T-helper 2 cell treated with Interferon-gamma antibody and Interleukin-4, amounts not matched to agents 100 ng/mL and 5 ng/mL, for 36 hours (primary cell): Measurements from ENCODE around the gene NPAS2. TPM values are rescaled to one million over a fixed set of nuclear protein-coding genes. Genes with fewer than 3 reads are reported as not detected.

Experiments
- intact Hi-C: fragments of 100-400 bp; cut with micrococcal nuclease; formaldehyde crosslinking; loops from one replicate; pipeline ENCODE4 v1.15.1; 2023
- total RNA-seq: library from RNA; stranded (reverse); gene quantifications from 2 replicates; pipeline ENCODE4 v1.2.3, GENCODE V29; 2022

Gene NPAS2
- total RNA-seq, 1 donor from 2014 or later = 5.2 TPM

DNA sequence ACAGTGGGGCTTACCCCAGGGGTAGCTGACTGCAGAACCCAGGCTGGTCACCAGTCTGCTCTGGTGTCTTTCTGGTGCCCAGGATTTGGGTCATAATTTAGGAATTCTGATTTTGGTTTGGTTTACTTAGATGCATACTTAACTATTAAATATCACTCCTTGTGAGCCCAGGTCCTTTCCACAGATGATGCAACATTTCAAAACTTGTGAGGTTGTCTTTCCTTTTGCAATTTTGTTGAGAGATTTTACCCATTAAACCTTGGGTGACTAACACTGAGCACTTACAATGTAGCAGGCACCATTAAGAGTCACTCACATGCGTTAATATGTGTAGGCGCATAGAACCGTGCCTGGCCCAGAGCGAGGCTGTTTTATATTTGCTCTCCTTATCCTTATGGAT, 120.3 kb downstream of the NPAS2 start:
- intact Hi-C loops = no loop called here

- intact Hi-C loops = no loop called here
Measured at GRCh38 chr2:100940766-100941645, 121.1 kb downstream of the NPAS2 start.

DNA sequence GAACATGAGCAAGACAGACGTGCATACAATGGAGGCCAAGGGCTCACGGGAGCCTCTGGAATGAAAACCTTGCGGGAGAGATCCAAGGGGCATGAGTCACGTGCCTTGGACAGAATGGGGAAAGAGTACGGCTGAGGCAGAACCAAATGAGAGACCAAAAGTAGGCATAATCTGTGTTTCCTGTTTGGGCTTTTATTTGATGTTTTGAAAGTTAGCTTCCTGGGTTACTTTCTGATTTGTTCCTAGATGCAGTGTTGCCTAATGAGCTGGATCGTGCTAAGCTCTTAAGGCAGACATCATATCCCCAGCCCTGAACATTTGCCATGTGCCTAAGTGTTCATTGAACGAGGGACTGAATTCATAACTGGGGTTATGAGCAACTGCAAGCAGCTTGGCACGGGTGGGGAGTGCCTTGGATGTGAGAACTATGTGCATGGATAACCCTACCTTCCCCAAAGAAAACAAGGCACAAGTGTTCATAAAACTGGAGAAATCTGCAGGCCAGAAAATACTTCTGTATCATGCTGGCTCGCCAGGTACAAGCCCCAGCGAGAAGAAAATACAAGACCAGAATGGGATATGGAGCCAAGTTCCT, 121.8 kb downstream of the NPAS2 start:
- intact Hi-C loops = no loop called here

- intact Hi-C loops = no loop called here
Measured at GRCh38 chr2:100944617-100945432, 124.9 kb downstream of the NPAS2 start.

DNA sequence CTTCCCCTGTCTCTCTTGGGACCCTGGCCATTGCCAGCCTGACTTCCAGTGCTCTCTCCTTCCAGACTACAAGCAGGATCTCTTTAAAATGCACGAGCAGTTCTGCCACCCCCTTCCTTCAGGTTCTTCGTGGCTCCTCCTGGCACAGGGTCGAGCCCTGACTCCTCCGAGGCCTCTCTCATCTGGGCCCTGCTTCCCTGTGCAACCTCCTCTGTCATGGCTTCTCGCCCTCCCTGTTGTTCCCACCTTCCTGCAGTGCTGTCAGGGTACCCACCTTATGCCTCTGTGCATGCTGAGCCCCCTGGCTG, 125.4 kb downstream of the NPAS2 start:
- intact Hi-C loops = no loop called here

DNA sequence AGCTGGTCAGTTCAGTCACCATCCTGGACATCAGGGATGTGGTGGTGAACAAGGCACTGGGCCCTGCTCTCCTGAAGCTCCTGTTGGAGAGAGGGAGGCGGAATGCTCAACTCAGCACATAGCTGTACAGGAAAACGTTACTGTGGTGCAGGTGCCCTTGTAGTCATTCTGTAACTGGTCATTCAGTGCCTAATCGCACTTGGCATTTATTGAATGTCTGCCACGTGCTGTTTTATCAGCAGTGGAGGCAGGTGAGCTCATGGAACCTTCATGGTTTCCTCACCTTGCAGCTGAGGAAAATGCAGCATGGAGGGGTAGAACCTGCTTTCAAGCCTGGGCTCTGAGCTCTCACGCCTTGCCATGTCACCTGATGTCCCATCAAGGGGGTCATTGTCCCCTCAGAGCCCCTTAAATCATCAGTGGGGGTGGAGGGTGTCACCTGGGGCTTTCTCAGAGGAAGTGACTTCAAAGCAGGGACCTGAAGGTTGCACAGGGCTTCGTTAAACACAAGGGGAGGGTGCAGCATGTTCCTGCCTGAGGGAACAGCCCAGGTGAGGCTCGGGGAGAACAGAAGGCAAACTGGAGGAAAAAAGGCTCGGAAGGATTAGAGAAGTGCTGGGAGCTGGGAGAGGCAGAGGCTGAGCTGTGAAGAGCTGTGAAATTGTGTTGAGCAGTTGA, 126.1 kb downstream of the NPAS2 start:
- intact Hi-C loops = no loop called here

- intact Hi-C loops = no loop called here
Measured at GRCh38 chr2:100948942-100949811, 129.2 kb downstream of the NPAS2 start.

DNA sequence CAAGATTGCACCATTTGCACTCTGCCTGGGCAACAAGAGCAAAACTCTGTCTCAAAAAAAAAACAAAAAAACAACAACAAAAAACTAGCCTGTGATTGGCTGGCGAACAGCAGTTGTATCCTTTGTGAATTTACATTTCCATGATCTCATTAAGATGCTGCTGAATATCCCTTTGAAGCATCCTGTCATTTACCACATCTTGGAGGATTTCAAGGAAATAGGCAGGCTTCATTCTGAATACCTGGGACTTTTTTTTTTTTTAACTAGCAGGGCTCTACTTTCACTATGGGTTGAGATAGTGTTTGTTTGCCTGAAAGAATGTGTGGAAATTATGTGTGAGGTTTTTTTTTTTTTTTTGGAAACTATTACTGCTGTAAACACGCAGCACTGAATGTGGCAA, 132.6 kb downstream of the NPAS2 start:
- intact Hi-C loops = no loop called here

DNA sequence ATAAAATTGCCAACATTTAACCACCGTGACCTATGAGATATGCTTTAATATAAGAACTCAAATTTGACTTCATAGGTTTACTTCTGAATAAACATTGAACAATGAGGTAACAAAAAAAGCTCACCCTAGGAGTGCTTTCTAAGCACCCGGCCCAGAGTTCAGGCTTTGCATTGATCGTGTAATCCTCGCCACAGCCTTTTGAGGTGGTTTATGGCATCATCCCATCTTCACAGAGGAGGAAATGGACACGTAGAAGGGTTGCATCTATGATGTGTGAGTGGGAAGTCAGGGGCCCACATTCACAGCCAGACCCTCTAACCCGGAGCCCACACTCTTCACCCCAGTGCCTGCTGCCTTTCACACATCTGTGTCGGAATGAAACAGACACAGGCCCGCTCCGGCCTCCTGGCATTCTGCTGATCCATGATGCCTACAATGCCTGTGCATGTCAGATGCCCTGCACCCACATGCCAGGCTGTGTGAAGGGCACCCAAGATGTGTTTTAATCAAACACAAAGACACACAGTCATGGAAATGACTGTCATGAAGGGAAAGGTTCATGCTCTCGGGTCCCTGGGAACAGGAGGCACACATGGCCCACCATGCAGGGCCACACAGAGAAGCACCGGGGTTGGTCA, 133.6 kb downstream of the NPAS2 start:
- intact Hi-C loops = no loop called here

GRCh38 chr2:100954044-100954420, 134.1 kb downstream of the NPAS2 start:
- intact Hi-C loops = no loop called here

DNA sequence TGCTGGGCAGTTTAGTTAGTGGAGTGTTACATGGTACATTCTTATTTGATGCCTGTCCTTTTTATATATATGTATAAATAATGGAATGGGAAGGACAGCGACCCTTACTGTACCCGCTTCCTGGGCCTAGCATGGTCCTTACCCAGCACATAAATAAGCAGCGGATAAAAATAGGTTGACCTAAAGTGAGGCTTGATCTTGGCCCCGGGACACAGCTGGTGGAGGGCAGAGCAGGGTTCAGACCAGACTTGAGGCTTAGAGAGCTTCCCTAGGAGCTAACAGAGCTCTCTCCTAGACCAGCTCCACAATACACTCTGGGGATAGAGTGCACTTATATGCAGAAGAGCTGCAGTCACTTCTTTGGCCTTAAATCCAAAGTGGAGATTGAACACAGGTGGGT, 135.3 kb downstream of the NPAS2 start:
- intact Hi-C loops = no loop called here

DNA sequence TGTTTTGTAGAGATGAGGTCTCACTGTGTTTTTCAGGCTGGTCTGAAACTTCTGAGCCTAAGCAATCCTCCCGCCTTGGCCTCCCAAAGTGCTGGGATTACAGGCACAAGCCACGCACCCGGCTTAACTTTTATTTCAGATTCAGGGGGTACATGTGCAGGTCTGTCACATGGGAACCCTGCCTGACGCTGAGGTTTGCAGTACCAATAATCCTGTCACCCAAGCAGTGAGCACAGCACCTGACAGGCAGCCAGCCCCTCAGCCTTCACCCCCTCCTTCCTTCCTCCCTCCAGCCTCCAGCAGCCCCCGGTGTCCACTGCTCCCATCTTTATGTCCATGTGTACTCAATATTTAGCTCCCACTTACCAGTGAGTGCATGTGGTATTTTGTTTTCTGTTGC, 136.1 kb downstream of the NPAS2 start:
- intact Hi-C loops = no loop called here

DNA sequence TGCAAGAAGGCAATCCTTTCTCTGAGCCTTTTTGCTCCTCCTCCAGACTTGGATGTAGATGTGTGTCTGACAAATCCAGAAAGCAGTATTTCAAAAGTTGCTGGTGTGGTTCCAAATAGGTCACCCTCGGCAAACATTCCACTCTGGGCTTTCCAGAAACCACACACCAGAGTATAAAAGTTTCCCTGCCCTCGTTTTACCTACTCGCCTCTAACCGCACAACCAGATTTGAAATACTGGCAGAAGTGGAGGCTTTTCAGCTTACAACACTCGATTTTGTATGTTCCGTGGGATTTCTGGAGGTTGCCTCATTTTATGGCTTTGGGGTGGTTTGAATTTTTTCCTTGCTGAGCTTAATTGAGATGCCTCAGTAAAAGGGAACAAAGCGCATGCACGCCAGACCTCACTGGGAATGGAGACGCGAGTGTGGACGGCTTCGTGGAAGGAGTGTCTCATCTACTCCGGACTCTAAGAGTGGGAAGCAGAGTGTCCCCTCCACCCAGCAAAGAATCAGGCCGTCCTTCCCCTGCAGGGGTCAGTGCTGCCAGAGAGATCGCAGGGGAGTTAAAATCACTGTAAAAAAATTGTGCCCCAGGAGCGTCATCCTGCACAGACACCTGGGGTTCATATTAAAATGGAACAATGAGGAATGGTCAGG, 138.2 kb downstream of the NPAS2 start:
- intact Hi-C loops = no loop called here

- intact Hi-C loops = no loop called here
Measured at GRCh38 chr2:100959225-100959880, 139.4 kb downstream of the NPAS2 start.

DNA sequence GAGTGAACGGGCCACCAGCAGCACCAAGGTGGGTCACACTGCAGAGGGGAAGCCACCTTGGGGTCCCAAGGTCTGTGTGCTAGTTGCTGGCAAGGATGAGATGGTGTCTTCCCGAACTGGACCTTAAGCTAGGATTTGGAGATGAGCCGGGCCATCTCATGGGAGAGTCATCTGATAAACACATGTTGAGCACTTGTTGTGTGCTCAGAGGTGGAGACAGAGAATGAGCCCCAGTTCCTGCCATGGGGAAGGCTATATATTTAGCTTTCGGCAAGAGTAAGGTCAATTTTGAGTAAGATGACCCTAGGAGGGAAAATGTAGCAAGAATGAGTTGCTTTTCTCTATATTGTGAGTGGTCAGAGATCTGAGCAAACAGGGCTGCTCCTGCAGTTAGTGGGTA, 140.7 kb downstream of the NPAS2 start:
- intact Hi-C loops = no loop called here

DNA sequence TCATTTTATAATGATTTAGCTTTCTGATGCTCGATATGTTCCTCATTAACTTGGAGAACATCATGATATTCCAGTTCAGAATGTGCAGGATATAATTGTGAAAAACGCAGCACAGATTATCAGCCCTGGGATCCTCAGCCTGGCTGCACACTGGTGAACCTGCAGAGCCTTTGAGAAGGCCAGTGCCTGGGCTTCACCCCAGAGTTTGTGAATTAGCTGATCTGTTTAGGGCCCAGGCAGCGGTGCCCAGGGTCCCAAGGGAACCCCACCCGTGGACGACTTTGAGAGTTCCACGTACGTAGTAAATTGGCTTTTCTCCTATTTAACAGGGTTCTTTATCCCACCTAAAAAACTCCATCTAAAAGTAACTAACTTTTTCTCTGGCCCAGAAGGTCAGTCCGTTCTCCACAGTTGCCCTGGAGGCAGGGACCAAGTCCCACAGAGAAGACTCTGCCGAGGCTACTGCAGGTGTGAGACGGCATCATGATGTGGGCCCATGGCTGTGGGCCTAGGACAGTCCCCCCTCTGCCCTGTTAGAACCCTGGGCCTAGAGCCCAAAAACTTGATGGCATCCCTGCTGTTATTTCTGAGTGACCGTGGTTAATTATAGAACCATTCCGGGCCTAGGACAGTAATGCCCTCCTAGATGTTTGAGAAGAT, 142.6 kb downstream of the NPAS2 start:
- intact Hi-C loops = no loop called here

DNA sequence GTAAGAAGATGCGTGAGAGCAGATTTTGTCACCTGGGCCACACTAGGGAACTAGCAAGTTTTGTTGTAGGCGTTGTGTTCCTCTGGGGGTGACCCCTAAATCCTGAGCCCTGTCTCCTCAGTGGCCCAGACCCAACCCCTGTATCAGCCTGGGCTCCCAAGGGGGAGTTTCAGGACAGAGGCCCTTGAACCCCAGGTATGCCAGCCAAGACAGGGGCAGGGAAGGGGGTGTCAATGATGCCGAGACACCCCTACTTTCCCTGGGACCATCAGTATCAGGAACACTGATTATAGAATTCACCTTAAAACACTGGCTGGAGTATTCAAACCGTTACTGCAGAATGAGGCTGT, 143.1 kb downstream of the NPAS2 start:
- intact Hi-C loops = no loop called here

DNA sequence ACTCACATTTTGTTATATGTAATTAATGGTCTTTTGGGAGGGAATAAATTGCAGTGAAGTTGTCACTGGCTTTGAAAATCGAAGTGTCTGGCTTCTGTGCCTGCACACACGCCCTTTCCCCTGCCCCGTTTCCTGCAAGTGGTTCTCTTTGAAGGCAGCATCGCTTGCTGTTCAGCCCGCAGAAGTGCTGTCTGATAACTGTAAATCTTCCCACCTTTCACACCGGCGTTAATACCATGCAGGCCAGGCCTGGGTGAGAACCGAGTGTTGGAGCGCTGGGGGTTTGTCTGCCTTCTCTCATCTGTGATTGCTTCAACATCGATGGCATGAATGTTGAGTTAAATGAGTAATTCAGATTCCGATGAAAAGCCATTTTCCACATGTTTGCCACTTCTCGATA, 144.3 kb downstream of the NPAS2 start:
- intact Hi-C loops = no loop called here

GRCh38 chr2:100964681-100965169, 144.8 kb downstream of the NPAS2 start:
- intact Hi-C loops = no loop called here
